ENCODE data around the gene ZIC5.

ZIC5 gene

GRCh38 chr13:99987154-99988019, 15.8 kb upstream of the ZIC5 start:
- DNase-seq: no peak

- DNase-seq: no peak
These were observed 15.2 kb upstream of the ZIC5 start for GRCh38 chr13:99986741-99987140.

DNA sequence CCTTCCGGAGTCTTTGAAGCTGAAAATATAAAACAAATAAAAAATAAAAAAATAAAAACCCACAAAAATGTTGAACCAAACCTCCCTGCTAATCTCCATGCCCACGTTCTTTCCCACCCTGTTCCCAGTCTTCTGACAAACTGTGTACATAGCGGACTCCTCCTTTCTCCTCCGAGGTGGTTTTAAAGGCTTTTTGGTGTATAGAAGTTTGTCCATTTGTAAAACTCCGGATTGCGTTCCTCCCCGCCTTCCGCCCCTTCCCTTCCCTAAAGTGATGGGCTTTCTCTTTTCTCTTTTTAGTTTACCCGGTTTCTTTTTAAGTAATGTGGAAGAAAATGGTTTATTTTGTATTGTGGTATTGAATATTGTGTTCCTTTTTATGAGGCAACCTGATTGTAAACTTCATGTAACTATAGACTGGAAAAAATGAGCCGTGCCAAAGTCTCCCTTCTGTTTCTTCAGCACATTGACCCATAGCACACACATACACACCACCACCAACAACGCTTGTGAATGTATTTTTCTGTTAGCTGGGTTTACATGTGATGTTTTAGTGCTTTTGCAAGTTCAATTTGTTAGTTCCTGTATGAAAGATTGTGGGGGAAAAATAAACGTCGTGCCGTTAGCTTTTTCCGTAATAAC, 14.4 kb upstream of the ZIC5 start:
- no peak for DNase-seq

GRCh38 chr13:99985241-99985874, 13.8 kb upstream of the ZIC5 start:
- no peak for DNase-seq

DNA sequence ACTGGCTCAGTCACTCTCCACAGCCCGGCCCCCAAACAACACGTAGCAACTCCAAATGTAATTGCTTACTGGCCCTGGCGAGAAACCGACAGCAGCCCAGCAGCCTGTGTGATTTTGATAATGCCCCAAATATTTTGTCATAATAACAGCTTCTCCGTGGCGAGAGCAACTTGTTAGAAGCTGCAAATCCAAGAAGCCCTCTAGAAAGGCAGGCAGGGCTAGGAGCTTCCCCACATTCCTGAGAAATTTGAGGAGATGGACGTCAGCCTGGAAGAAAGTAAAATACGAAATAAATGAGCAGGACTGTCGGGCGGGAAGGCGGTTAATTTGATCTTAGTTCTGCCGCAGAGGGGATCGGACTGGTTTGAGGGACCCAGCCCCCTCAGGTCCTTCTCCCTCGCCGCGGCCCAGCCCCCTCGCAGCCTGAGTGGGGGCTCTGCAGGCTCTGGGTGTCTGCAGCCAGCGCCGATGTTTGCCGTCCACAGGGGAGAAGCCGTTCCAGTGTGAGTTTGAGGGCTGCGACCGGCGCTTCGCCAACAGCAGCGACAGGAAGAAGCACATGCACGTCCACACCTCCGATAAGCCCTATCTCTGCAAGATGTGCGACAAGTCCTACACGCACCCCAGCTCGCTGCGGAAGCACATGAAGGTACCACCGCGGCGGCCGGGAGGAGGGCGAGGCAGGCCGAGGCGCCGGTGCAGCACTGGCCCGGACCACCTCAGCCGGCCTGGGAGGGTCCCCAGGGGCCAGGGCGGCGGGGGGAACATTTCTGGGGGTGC, 13.1 kb upstream of the ZIC5 start:
- no peak for DNase-seq

- no peak for DNase-seq
These were observed 12.2 kb upstream of the ZIC5 start for GRCh38 chr13:99983499-99984401.

DNA sequence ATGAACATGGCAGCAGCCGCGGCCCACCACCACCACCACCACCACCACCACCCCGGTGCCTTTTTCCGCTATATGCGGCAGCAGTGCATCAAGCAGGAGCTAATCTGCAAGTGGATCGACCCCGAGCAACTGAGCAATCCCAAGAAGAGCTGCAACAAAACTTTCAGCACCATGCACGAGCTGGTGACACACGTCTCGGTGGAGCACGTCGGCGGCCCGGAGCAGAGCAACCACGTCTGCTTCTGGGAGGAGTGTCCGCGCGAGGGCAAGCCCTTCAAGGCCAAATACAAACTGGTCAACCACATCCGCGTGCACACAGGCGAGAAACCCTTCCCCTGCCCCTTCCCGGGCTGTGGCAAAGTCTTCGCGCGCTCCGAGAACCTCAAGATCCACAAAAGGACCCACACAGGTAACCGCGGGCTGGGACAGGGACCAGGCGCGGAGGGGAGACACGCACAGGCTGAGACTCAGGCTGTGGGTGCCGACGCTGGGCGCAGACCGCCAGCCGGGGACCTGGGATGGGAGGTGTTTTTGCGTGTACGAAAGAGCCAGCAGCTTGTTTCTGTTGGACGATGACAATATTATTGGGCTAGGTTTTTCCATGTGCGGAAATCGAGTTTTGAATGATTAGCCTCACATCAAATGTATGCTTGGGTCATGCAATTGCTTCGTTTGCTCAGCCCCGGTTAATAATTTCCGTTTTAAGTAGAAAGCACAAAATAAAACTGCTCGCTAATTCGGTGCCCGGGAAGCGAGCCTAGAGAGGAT, 11.3 kb upstream of the ZIC5 start:
- no peak for DNase-seq

- DNase-seq: no peak
These were observed 10.6 kb upstream of the ZIC5 start for GRCh38 chr13:99982036-99982730.

- no peak for DNase-seq
These were observed 10.1 kb upstream of the ZIC5 start, which contains the start of gene ZIC2 for GRCh38 chr13:99981735-99982035. ZIC2 (plus strand) TSS chr13:99981784; CDS start chr13:99982065, 281 bp downstream.

DNA sequence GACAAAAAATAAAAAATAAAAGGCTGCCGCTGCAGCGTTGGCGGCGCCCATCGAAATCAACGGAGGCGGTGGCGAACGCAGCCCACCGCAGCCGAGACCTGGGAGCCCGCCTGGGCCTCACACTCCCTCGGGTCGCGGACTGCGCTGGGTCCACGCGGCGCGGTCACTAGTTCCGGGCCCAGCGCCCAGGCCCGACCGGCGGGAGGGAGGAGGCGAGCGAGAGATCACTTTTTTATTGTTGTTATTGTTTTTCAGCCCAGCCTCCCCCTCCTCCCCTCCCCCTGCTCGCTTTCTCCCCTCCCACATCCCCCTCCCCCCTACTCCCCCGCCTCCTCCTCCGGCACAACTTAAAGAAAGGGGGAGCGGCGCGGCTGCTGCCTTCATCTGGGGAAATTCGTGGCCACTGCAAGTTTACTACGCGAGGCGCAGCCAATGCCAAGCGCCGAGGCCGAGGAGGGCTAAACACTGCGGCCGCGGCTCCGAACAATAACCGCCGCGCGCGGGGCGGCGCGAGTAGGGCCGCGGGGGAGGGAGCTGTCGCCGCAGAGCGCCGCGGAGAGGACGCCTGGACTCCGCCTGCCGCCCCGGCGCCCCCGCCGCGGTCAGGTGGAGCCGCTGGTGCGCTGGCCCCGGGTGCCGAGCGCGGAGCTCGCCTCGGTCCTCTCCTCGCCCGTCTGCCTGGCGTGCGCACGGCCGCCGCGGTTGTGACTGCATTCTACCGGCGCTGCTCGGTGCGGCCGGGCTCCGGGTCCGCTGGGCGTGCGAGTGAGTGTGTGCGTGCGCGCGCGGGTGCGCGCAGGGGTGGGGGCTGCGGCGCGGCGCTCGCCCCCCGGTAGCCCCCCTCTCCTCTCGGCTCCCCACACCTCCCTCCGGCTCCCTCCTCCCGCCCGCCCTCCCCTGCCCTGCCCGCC, 9.5 kb upstream of the ZIC5 start:
- DNase-seq: no peak

DNA sequence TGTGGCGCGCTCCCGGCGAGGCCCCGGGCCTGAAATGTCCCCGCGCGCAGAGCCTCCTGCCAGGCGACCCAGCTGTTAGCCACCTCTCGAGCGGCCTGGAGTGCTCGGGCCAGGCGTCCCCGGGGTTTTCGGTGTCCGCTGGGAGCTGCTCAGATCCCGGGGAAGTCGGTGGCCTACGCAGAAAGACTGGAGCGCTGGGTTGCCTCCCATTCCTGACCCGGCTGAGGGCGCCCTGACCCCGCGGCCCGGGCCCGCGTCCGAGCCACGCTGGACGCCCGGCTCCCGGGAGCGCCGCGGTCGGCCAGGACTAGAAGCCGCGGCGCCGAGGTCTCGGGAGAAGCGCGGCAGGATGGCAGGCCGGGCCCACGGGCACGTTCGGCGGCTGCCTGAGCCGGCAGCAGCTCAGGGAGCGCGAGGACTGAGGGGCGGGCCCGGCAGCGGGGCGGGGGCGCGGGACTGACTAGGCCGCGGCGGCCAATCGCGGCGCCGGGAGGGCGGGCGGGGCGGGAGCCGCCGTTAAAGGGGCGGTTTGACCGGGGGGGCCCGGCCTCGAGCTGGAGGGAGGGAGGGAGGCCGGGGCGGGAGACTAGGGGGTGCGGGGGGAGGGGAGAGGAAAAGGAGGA, 8.7 kb upstream of the ZIC5 start:
- peak; percentile 46 for DNase-seq

- DNase-seq: no peak
These were observed 8.1 kb upstream of the ZIC5 start for GRCh38 chr13:99979453-99980200.

- no peak for DNase-seq
These were observed 7.4 kb upstream of the ZIC5 start for GRCh38 chr13:99978799-99979452.

- no peak for DNase-seq
These were observed 6.6 kb upstream of the ZIC5 start for GRCh38 chr13:99977912-99978798.

DNA sequence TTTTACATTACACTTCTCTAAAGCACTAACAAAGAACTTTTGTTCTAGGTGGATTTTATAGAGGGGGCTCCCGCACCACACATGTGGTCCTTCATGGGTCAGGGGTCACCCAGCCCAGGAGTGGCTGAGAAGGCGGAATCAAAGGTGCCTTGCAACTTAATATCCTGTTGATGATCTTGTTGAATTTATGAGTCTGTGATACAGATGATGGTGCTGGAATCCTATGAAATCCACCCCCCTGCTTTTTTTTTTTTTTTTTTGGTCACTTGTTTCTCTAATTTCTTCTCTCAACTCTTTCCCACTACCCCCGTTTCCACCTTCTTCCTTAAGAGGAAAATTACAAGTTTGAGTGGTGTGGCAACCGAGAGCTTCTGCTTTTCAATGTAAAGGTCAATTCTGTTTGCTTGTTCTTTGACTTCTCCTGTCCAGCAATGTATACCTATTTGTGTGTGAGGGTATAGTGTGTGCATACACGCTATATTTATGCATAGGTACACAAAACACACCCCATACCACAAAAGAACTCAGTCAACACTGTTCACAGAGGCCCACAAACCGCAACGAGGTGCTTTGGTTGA, 5.9 kb upstream of the ZIC5 start:
- no peak for DNase-seq

GRCh38 chr13:99976575-99976974, 5.0 kb upstream of the ZIC5 start:
- no peak for DNase-seq
